ENCODE data around the gene CEP192.

The CEP192 gene

DNA sequence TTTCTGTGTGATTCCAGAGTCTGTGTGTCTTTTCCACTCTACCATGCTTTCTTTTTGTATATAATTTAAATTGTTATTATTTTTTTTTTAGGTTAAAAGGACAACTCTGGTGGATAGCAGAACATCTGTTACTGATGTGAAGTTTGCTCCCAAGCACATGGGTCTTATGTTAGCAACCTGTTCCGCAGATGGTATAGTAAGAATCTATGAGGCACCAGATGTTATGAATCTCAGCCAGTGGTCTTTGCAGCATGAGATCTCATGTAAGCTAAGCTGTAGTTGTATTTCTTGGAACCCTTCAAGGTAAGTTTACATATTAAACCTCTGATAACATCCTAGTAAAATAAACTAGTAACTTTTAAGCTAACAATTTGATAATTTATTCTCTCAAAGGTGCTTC, 28.1 kb upstream of the CEP192 start:
- DNase-seq: no peak
- no peak overlapping the region for H3K9ac ChIP-seq (ENCODE audit: low read length)
- H3K4me3 ChIP-seq (ENCODE audit: low read length): no peak overlapping the region
- H2BK15ac ChIP-seq (replicated peaks; ENCODE audit: low read depth): no peak overlapping the region
- no peak overlapping the region for H4K8ac ChIP-seq (ENCODE audit: low read depth, low read length)
- H3K23ac ChIP-seq (ENCODE audit: low read length): no peak overlapping the region
- no peak overlapping the region for H3K4me2 ChIP-seq (ENCODE audit: low read length)
- H3K79me1 ChIP-seq (ENCODE audit: low read length): peaks cover 9% of the 10 kb centered on the region
- H2AK5ac ChIP-seq (ENCODE audit: low read length): no peak overlapping the region
- H3K4me1 ChIP-seq (ENCODE audit: control insufficient read depth, low read depth, low read length): no peaks in the 10 kb centered on the region
- H3K4ac ChIP-seq (ENCODE audit: low read depth, low read length): no peak overlapping the region
- no peak overlapping the region for H2BK5ac ChIP-seq (ENCODE audit: low read length)
- H2BK120ac ChIP-seq (ENCODE audit: low read depth, low read length): no peak overlapping the region
- no CpG with 5 or more reads among the region's 1 CpG for WGBS (ENCODE audit: extremely low coverage, insufficient coverage, low lambda C conversion rate)
- no peak overlapping the region for H3K18ac ChIP-seq (ENCODE audit: low read length)
- no peak overlapping the region for H3K56ac ChIP-seq (ENCODE audit: low read length)
- peaks cover 6% of the 10 kb centered on the region for H3K36me3 ChIP-seq (ENCODE audit: control insufficient read depth, insufficient read depth, low read length)
- peaks cover 12% of the 10 kb centered on the region for H3K79me2 ChIP-seq (ENCODE audit: control insufficient read depth, insufficient read depth, low read length)
- no peaks in the 10 kb centered on the region for H3K27me3 ChIP-seq (ENCODE audit: insufficient read depth, low read length, poor library complexity)
- no peak overlapping the region for H4K5ac ChIP-seq (ENCODE audit: low read length)
- no peak overlapping the region for H3K27ac ChIP-seq (ENCODE audit: low read depth, low read length)

DNA sequence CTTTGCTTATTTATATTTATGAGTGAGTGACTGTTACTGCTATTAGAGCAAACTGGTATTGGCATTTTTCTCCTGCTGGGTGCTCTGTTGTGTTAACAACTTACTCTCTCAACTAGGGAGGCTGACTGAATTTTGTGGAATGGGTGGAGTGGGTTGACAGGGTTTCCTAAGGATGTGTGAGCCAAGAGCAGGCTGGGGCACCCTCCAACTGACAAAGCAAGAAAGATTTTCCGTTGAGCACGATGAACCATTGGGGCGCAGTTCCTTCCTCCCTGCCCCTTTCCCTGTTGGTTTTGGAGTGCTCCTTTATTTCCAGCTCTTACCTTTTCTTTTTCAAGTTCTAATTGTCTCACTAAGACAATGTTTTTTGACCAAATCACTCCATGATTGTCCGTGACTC, 23.0 kb upstream of the CEP192 start:
- Histone ChIP-seq H3K36me3 (ENCODE audit: control insufficient read depth, insufficient read depth, low read length) (peaks cover 3% of the 10 kb centered on the region), H2BK15ac (replicated peaks; ENCODE audit: low read depth) (no peak overlapping the region), H4K5ac (ENCODE audit: low read length) (no peak overlapping the region), H2AK5ac (ENCODE audit: low read length) (no peak overlapping the region), H3K9ac (ENCODE audit: low read length) (no peak overlapping the region), H3K79me2 (ENCODE audit: control insufficient read depth, insufficient read depth, low read length) (no peaks in the 10 kb centered on the region), H4K8ac (ENCODE audit: low read depth, low read length) (no peak overlapping the region), H3K23ac (ENCODE audit: low read length) (no peak overlapping the region), H3K4me3 (ENCODE audit: low read length) (no peak overlapping the region), H3K27ac (ENCODE audit: low read depth, low read length) (no peak overlapping the region), H3K4me2 (ENCODE audit: low read length) (no peak overlapping the region), H3K79me1 (ENCODE audit: low read length) (no peaks in the 10 kb centered on the region), H3K27me3 (ENCODE audit: insufficient read depth, low read length, poor library complexity) (no peaks in the 10 kb centered on the region), H2BK120ac (ENCODE audit: low read depth, low read length) (no peak overlapping the region), H3K4me1 (ENCODE audit: control insufficient read depth, low read depth, low read length) (no peaks in the 10 kb centered on the region), H3K56ac (ENCODE audit: low read length) (no peak overlapping the region), H3K4ac (ENCODE audit: low read depth, low read length) (no peak overlapping the region), H3K18ac (ENCODE audit: low read length) (no peak overlapping the region), H2BK5ac (ENCODE audit: low read length) (no peak overlapping the region)
- WGBS (ENCODE audit: extremely low coverage, insufficient coverage, low lambda C conversion rate): no CpG with 5 or more reads among the region's 4 CpGs
- no peak for DNase-seq

GRCh38 chr18:12968619-12969018, 22.5 kb upstream of the CEP192 start:
- H3K4me2 ChIP-seq (ENCODE audit: low read length): no peak overlapping the region
- H3K4ac ChIP-seq (ENCODE audit: low read depth, low read length): no peak overlapping the region
- no peak overlapping the region for H2BK15ac ChIP-seq (replicated peaks; ENCODE audit: low read depth)
- H2BK5ac ChIP-seq (ENCODE audit: low read length): no peak overlapping the region
- no peaks in the 10 kb centered on the region for H3K79me1 ChIP-seq (ENCODE audit: low read length)
- H3K9ac ChIP-seq (ENCODE audit: low read length): no peak overlapping the region
- H4K8ac ChIP-seq (ENCODE audit: low read depth, low read length): no peak overlapping the region
- H3K23ac ChIP-seq (ENCODE audit: low read length): no peak overlapping the region
- H3K4me3 ChIP-seq (ENCODE audit: low read length): no peak overlapping the region
- H3K4me1 ChIP-seq (ENCODE audit: control insufficient read depth, low read depth, low read length): no peaks in the 10 kb centered on the region
- H2AK5ac ChIP-seq (ENCODE audit: low read length): no peak overlapping the region
- H3K56ac ChIP-seq (ENCODE audit: low read length): no peak overlapping the region
- H3K27ac ChIP-seq (ENCODE audit: low read depth, low read length): no peak overlapping the region
- no peak for DNase-seq
- no peaks in the 10 kb centered on the region for H3K79me2 ChIP-seq (ENCODE audit: control insufficient read depth, insufficient read depth, low read length)
- H3K36me3 ChIP-seq (ENCODE audit: control insufficient read depth, insufficient read depth, low read length): peaks cover under 1% of the 10 kb centered on the region
- H4K5ac ChIP-seq (ENCODE audit: low read length): no peak overlapping the region
- WGBS (ENCODE audit: extremely low coverage, insufficient coverage, low lambda C conversion rate): no CpG with 5 or more reads among the region's 6 CpGs
- H3K18ac ChIP-seq (ENCODE audit: low read length): no peak overlapping the region
- no peaks in the 10 kb centered on the region for H3K27me3 ChIP-seq (ENCODE audit: insufficient read depth, low read length, poor library complexity)
- H2BK120ac ChIP-seq (ENCODE audit: low read depth, low read length): no peak overlapping the region

- Histone ChIP-seq H3K56ac (ENCODE audit: low read length) (no peak overlapping the region), H3K4me2 (ENCODE audit: low read length) (no peak overlapping the region), H3K79me1 (ENCODE audit: low read length) (peaks cover 6% of the 10 kb centered on the region), H3K4me1 (ENCODE audit: control insufficient read depth, low read depth, low read length) (no peaks in the 10 kb centered on the region), H3K27ac (ENCODE audit: low read depth, low read length) (no peak overlapping the region), H3K18ac (ENCODE audit: low read length) (no peak overlapping the region), H3K4ac (ENCODE audit: low read depth, low read length) (no peak overlapping the region), H3K23ac (ENCODE audit: low read length) (no peak overlapping the region), H3K9ac (ENCODE audit: low read length) (no peak overlapping the region), H2AK5ac (ENCODE audit: low read length) (no peak overlapping the region), H2BK120ac (ENCODE audit: low read depth, low read length) (no peak overlapping the region), H4K5ac (ENCODE audit: low read length) (no peak overlapping the region), H2BK5ac (ENCODE audit: low read length) (no peak overlapping the region), H4K8ac (ENCODE audit: low read depth, low read length) (no peak overlapping the region), H2BK15ac (replicated peaks; ENCODE audit: low read depth) (no peak overlapping the region), H3K4me3 (ENCODE audit: low read length) (no peak overlapping the region), H3K27me3 (ENCODE audit: insufficient read depth, low read length, poor library complexity) (no peaks in the 10 kb centered on the region), H3K36me3 (ENCODE audit: control insufficient read depth, insufficient read depth, low read length) (peaks cover 9% of the 10 kb centered on the region), H3K79me2 (ENCODE audit: control insufficient read depth, insufficient read depth, low read length) (no peaks in the 10 kb centered on the region)
- no peak for DNase-seq
- no CpG with 5 or more reads among the region's 4 CpGs for WGBS (ENCODE audit: extremely low coverage, insufficient coverage, low lambda C conversion rate)
Measured at GRCh38 chr18:12973562-12974213, 17.5 kb upstream of the CEP192 start.

GRCh38 chr18:12975488-12975887, 15.7 kb upstream of the CEP192 start:
- H3K4me1 ChIP-seq (ENCODE audit: control insufficient read depth, low read depth, low read length): no peaks in the 10 kb centered on the region
- H3K23ac ChIP-seq (ENCODE audit: low read length): no peak overlapping the region
- no CpG with 5 or more reads among the region's 6 CpGs for WGBS (ENCODE audit: extremely low coverage, insufficient coverage, low lambda C conversion rate)

DNA sequence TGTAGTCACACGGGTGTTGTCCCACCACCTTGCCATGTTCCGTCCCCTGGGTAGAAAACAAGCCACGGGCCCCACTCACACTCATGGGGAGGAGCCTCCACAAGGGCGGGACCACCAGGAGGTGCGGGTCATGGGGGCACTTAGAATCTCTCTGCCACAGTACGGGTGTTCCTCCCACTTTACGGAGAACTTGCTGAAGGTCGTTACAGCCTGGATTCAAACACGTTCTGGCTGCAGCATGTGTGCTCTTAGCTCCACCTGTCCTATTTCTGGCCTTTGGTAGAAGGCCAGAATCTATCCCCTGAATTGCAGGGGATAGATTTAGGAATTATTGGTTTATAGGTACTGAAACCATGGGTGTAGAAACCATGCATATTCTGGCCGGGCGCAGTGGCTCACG, 14.9 kb upstream of the CEP192 start:
- no peak overlapping the region for H4K8ac ChIP-seq (ENCODE audit: low read depth, low read length)
- H2BK120ac ChIP-seq (ENCODE audit: low read depth, low read length): no peak overlapping the region
- H4K5ac ChIP-seq (ENCODE audit: low read length): no peak overlapping the region
- H3K18ac ChIP-seq (ENCODE audit: low read length): no peak overlapping the region
- WGBS (ENCODE audit: extremely low coverage, insufficient coverage, low lambda C conversion rate): no CpG with 5 or more reads among the region's 12 CpGs
- no peak overlapping the region for H3K56ac ChIP-seq (ENCODE audit: low read length)
- H3K79me1 ChIP-seq (ENCODE audit: low read length): peaks cover 6% of the 10 kb centered on the region
- H3K4me2 ChIP-seq (ENCODE audit: low read length): no peak overlapping the region
- no peak overlapping the region for H3K4ac ChIP-seq (ENCODE audit: low read depth, low read length)
- H2BK5ac ChIP-seq (ENCODE audit: low read length): no peak overlapping the region
- no peaks in the 10 kb centered on the region for H3K27me3 ChIP-seq (ENCODE audit: insufficient read depth, low read length, poor library complexity)
- H3K23ac ChIP-seq (ENCODE audit: low read length): no peak overlapping the region
- H3K27ac ChIP-seq (ENCODE audit: low read depth, low read length): no peak overlapping the region
- no peak for DNase-seq
- H3K36me3 ChIP-seq (ENCODE audit: control insufficient read depth, insufficient read depth, low read length): peaks cover 9% of the 10 kb centered on the region
- H3K79me2 ChIP-seq (ENCODE audit: control insufficient read depth, insufficient read depth, low read length): no peaks in the 10 kb centered on the region
- H3K4me3 ChIP-seq (ENCODE audit: low read length): no peak overlapping the region
- H2AK5ac ChIP-seq (ENCODE audit: low read length): no peak overlapping the region
- no peak overlapping the region for H2BK15ac ChIP-seq (replicated peaks; ENCODE audit: low read depth)
- H3K4me1 ChIP-seq (ENCODE audit: control insufficient read depth, low read depth, low read length): no peaks in the 10 kb centered on the region
- no peak overlapping the region for H3K9ac ChIP-seq (ENCODE audit: low read length)

More at GRCh38 chr18:12975488-12975887, 15.7 kb upstream of the CEP192 start:
- H2AK5ac ChIP-seq (ENCODE audit: low read length): no peak overlapping the region
- no peak overlapping the region for H3K56ac ChIP-seq (ENCODE audit: low read length)
- no peak overlapping the region for H3K4me2 ChIP-seq (ENCODE audit: low read length)
- no peak overlapping the region for H2BK120ac ChIP-seq (ENCODE audit: low read depth, low read length)
- DNase-seq: no peak
- H4K5ac ChIP-seq (ENCODE audit: low read length): no peak overlapping the region
- H4K8ac ChIP-seq (ENCODE audit: low read depth, low read length): no peak overlapping the region
- H3K36me3 ChIP-seq (ENCODE audit: control insufficient read depth, insufficient read depth, low read length): peaks cover 9% of the 10 kb centered on the region
- H2BK5ac ChIP-seq (ENCODE audit: low read length): no peak overlapping the region
- H3K79me2 ChIP-seq (ENCODE audit: control insufficient read depth, insufficient read depth, low read length): no peaks in the 10 kb centered on the region
- H3K4ac ChIP-seq (ENCODE audit: low read depth, low read length): no peak overlapping the region
- peaks cover 6% of the 10 kb centered on the region for H3K79me1 ChIP-seq (ENCODE audit: low read length)
- H3K4me3 ChIP-seq (ENCODE audit: low read length): no peak overlapping the region
- no peak overlapping the region for H3K27ac ChIP-seq (ENCODE audit: low read depth, low read length)
- no peak overlapping the region for H2BK15ac ChIP-seq (replicated peaks; ENCODE audit: low read depth)
- H3K18ac ChIP-seq (ENCODE audit: low read length): no peak overlapping the region
- H3K27me3 ChIP-seq (ENCODE audit: insufficient read depth, low read length, poor library complexity): no peaks in the 10 kb centered on the region
- no peak overlapping the region for H3K9ac ChIP-seq (ENCODE audit: low read length)
